Measurements from ENCODE around the gene DHH.
A peak's percentile ranks its signal among the peaks of the same experiment; 100 is the strongest.

The DHH gene

GRCh38 chr12:49094160-49094974 lies at the start of gene DHH:
DHH (minus strand) TSS chr12:49094801; CDS start chr12:49094512, 289 bp downstream.
- Histone ChIP-seq H3F3A (ENCODE audit: low read depth) (no peaks in the 10 kb centered on the region), H2AFZ (ENCODE audit: low read length) (no peak within 1 kb of the TSS), H4K20me1 (ENCODE audit: insufficient read depth, low read length, poor library complexity, severe bottlenecking) (no peaks in the 10 kb centered on the region), H3K4me2 (ENCODE audit: low read depth, low read length, poor library complexity, severe bottlenecking) (no peak within 1 kb of the TSS), H3K27me3 (ENCODE audit: insufficient read depth, low read length, poor library complexity, severe bottlenecking) (no peaks in the 10 kb centered on the region), H3K9me3 (ENCODE audit: insufficient read depth, low read depth, low read length) (no peaks in the 10 kb centered on the region), H3K9ac (ENCODE audit: low read depth, low read length, poor library complexity, severe bottlenecking) (no peak within 1 kb of the TSS), H3K36me3 (ENCODE audit: insufficient read depth, low read length) (peaks cover 8% of the 10 kb centered on the region; the same call in 1 of the 2 replicates), H3K4me3 (ENCODE audit: low read length, poor library complexity, severe bottlenecking) (no peak within 1 kb of the TSS), H3K9me2 (replicated peaks; ENCODE audit: low read depth, low read length) (no peaks in the 10 kb centered on the region), H3K79me2 (ENCODE audit: insufficient read depth, low read length) (no peaks in the 10 kb centered on the region), H3K4me1 (ENCODE audit: insufficient read depth, low read length, poor library complexity, severe bottlenecking) (peaks cover 2% of the 10 kb centered on the region)
- no peak for TF ChIP-seq EZH2phosphoT487 (IDR thresholded peaks at IDR 0.05; ENCODE audit: borderline replicate concordance)
- TF ChIP-seq, protein P1, sequence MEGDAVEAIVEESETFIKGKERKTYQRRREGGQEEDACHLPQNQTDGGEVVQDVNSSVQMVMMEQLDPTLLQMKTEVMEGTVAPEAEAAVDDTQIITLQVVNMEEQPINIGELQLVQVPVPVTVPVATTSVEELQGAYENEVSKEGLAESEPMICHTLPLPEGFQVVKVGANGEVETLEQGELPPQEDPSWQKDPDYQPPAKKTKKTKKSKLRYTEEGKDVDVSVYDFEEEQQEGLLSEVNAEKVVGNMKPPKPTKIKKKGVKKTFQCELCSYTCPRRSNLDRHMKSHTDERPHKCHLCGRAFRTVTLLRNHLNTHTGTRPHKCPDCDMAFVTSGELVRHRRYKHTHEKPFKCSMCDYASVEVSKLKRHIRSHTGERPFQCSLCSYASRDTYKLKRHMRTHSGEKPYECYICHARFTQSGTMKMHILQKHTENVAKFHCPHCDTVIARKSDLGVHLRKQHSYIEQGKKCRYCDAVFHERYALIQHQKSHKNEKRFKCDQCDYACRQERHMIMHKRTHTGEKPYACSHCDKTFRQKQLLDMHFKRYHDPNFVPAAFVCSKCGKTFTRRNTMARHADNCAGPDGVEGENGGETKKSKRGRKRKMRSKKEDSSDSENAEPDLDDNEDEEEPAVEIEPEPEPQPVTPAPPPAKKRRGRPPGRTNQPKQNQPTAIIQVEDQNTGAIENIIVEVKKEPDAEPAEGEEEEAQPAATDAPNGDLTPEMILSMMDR (conservative IDR thresholded peaks at IDR 0.05; ENCODE audit: low read length), result no peak

GRCh38 chr12:49144384-49144783 lies 49.8 kb upstream of the DHH start:
- Histone ChIP-seq H4K20me1 (ENCODE audit: insufficient read depth, low read length, poor library complexity, severe bottlenecking) (no peaks in the 10 kb centered on the region), H2AFZ (ENCODE audit: low read length) (no peak overlapping the region), H3K36me3 (ENCODE audit: insufficient read depth, low read length) (no peaks in the 10 kb centered on the region), H3K9me3 (ENCODE audit: insufficient read depth, low read depth, low read length) (no peaks in the 10 kb centered on the region), H3F3A (ENCODE audit: low read depth) (no peaks in the 10 kb centered on the region), H3K4me3 (ENCODE audit: low read length, poor library complexity, severe bottlenecking) (no peak overlapping the region), H3K4me2 (ENCODE audit: low read depth, low read length, poor library complexity, severe bottlenecking) (no peak overlapping the region), H3K4me1 (ENCODE audit: insufficient read depth, low read length, poor library complexity, severe bottlenecking) (no peaks in the 10 kb centered on the region), H3K27me3 (ENCODE audit: insufficient read depth, low read length, poor library complexity, severe bottlenecking) (no peaks in the 10 kb centered on the region), H3K9ac (ENCODE audit: low read depth, low read length, poor library complexity, severe bottlenecking) (no peak overlapping the region), H3K9me2 (replicated peaks; ENCODE audit: low read depth, low read length) (no peaks in the 10 kb centered on the region), H3K79me2 (ENCODE audit: insufficient read depth, low read length) (peaks cover 4% of the 10 kb centered on the region; the same call in 1 of the 2 replicates)
- TF ChIP-seq, protein P1 (conservative IDR thresholded peaks at IDR 0.05; ENCODE audit: low read length), result no peak
- TF ChIP-seq EZH2phosphoT487 (IDR thresholded peaks at IDR 0.05; ENCODE audit: borderline replicate concordance), result no peak

DNA sequence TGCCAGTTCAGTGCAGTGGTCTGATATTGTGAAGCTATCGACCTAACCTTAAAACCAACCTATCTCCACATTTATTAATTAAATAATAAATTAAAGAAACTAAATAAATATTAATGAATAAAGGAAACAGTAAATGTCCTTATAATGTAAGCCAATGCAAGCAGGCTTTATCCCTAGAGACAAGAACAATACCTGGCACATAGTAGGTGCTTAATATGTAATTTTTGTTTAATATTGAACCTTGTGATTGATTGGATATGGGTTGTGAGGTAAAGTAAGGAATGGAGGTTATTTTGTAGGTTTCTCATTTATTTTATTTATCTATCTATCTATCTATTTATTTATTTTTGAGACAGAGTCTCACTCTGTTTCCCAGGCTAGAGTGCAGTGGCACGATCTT lies 44.4 kb upstream of the DHH start:
- Histone ChIP-seq H3K27me3 (ENCODE audit: insufficient read depth, low read length, poor library complexity, severe bottlenecking) (no peaks in the 10 kb centered on the region), H3K4me3 (ENCODE audit: low read length, poor library complexity, severe bottlenecking) (peak overlapping the region; percentile 50), H3K4me2 (ENCODE audit: low read depth, low read length, poor library complexity, severe bottlenecking) (peak overlapping the region; percentile 66), H3K79me2 (ENCODE audit: insufficient read depth, low read length) (peaks cover 21% of the 10 kb centered on the region), H3K9me2 (replicated peaks; ENCODE audit: low read depth, low read length) (no peaks in the 10 kb centered on the region), H3K9ac (ENCODE audit: low read depth, low read length, poor library complexity, severe bottlenecking) (peak overlapping the region; percentile 14), H3K36me3 (ENCODE audit: insufficient read depth, low read length) (no peaks in the 10 kb centered on the region), H3F3A (ENCODE audit: low read depth) (no peaks in the 10 kb centered on the region), H4K20me1 (ENCODE audit: insufficient read depth, low read length, poor library complexity, severe bottlenecking) (no peaks in the 10 kb centered on the region), H3K4me1 (ENCODE audit: insufficient read depth, low read length, poor library complexity, severe bottlenecking) (peaks cover 5% of the 10 kb centered on the region), H2AFZ (ENCODE audit: low read length) (no peak overlapping the region), H3K9me3 (ENCODE audit: insufficient read depth, low read depth, low read length) (no peaks in the 10 kb centered on the region)
- TF ChIP-seq, protein P1 (conservative IDR thresholded peaks at IDR 0.05; ENCODE audit: low read length), result no peak
- TF ChIP-seq EZH2phosphoT487 (IDR thresholded peaks at IDR 0.05; ENCODE audit: borderline replicate concordance), result no peak
